HepG2 (cell line): ENCODE results near the gene CADM1. TPM values are rescaled to one million over a fixed set of nuclear protein-coding genes. Genes with fewer than 3 reads are reported as not detected.

ENCODE experiments used
- FOXA1 ChIP-seq, 2 experiments: fragments of 450-650 bp in 1 of 2; sonication (generic) in 1 of 2; formaldehyde crosslinking in 1 of 2; IDR thresholded peaks; 2 replicates each; pipeline versions ENCODE4 v1.4.0 to v1.6.1; 2016 to 2020; ENCODE audit warnings: missing genetic modification reagents in 1 of 2
- FOXO1 ChIP-seq: sonication (generic); formaldehyde crosslinking; IDR thresholded peaks from 2 replicates; pipeline ENCODE4 v1.4.0; 2020; ENCODE audit warnings: missing genetic modification reagents
- GATAD2A ChIP-seq: IDR thresholded peaks from 2 replicates; pipeline ENCODE4 v1.6.1; 2016
- HHEX ChIP-seq: IDR thresholded peaks from 2 replicates; pipeline ENCODE4 v1.6.1; 2016; ENCODE audit warnings: control low read depth
- JARID2 ChIP-seq: sonication (generic); formaldehyde crosslinking; IDR thresholded peaks from 2 replicates; pipeline ENCODE4 v1.8.1; 2023; ENCODE audit warnings: missing genetic modification reagents, inconsistent platforms; ENCODE audit not compliant: insufficient replicate concordance
- MIXL1 ChIP-seq: IDR thresholded peaks from 2 replicates; pipeline ENCODE4 v1.6.1; 2016
- MXD4 ChIP-seq: IDR thresholded peaks from 2 replicates; pipeline ENCODE4 v1.6.1; 2016; ENCODE audit warnings: mild to moderate bottlenecking, missing biosample characterization, missing genetic modification reagents
- NR2F1 ChIP-seq, 2 experiments: fragments of 450-650 bp in 1 of 2; formaldehyde crosslinking in 1 of 2; IDR thresholded peaks; 2 replicates each; pipeline versions ENCODE4 v1.5.0 to v1.6.1; 2016 to 2020; ENCODE audit warnings: mild to moderate bottlenecking in 1 of 2, missing compliant biosample characterization in 1 of 2, missing genetic modification reagents in 1 of 2, moderate library complexity in 1 of 2
- SOX13 ChIP-seq, 3 experiments: fragments of 450-650 bp in 1 of 3; sonication (generic) in 1 of 3; formaldehyde crosslinking in 1 of 3; IDR thresholded peaks in 2 of 3; conservative IDR thresholded peaks in 1 of 3; 2 replicates each; pipeline versions ENCODE4 v1.5.0 to v1.6.1; 2016 to 2020; ENCODE audit warnings: antibody characterized with exemption in 1 of 3, mild to moderate bottlenecking in 1 of 3, missing compliant biosample characterization in 1 of 3, missing genetic modification reagents in 1 of 3, moderate library complexity in 1 of 3
- THRA ChIP-seq: sonication (generic); formaldehyde crosslinking; IDR thresholded peaks from 2 replicates; pipeline ENCODE4 v1.4.0; 2020; ENCODE audit warnings: missing genetic modification reagents, borderline replicate concordance
- ZMAT3 ChIP-seq: sonication (generic); formaldehyde crosslinking; conservative IDR thresholded peaks from 2 replicates; pipeline ENCODE4 v1.7.0; 2021; ENCODE audit warnings: missing genetic modification reagents
- ZNF264 ChIP-seq: sonication (generic); formaldehyde crosslinking; IDR thresholded peaks from 2 replicates; pipeline ENCODE4 v1.4.0; 2020; ENCODE audit warnings: missing genetic modification reagents
- ZNF414 ChIP-seq: sonication (generic); formaldehyde crosslinking; IDR thresholded peaks from 2 replicates; pipeline ENCODE4 v1.5.0; 2020; ENCODE audit warnings: missing genetic modification reagents
- ZNF646 ChIP-seq: sonication (generic); formaldehyde crosslinking; IDR thresholded peaks from 2 replicates; pipeline ENCODE4 v1.9.0; 2021; ENCODE audit warnings: mild to moderate bottlenecking, missing genetic modification reagents
- ZNF670 ChIP-seq: sonication (generic); formaldehyde crosslinking; IDR thresholded peaks from 2 replicates; pipeline ENCODE4 v1.8.0; 2022; ENCODE audit warnings: mild to moderate bottlenecking, missing genetic modification reagents, borderline replicate concordance
- ZNF75D ChIP-seq: sonication (generic); formaldehyde crosslinking; IDR thresholded peaks from 2 replicates; pipeline ENCODE4 v1.8.1; 2023; ENCODE audit warnings: missing genetic modification reagents, mild to moderate bottlenecking, borderline replicate concordance
- ZNF773 ChIP-seq: sonication (generic); formaldehyde crosslinking; IDR thresholded peaks from 2 replicates; pipeline ENCODE4 v1.4.0; 2020; ENCODE audit warnings: missing genetic modification reagents, borderline replicate concordance
- polyA plus RNA-seq, 8 experiments: library from polyadenylated mRNA; depleted of rRNA in 3 of 8; stranded (reverse) in 7 of 8; unstranded in 1 of 8; fragments of >200 nt; fragmentation: Illumina TruSeq in 4 of 8; extraction: Trizol in 4 of 8; gene quantifications; 2 replicates each; pipeline versions ENCODE4 v1.2.1 to v1.2.3, GENCODE V29; 2011 to 2016; ENCODE audit warnings: low read depth in 4 of 8, missing spikeins in 1 of 8, mixed read lengths in 1 of 8; ENCODE audit not compliant: insufficient read depth in 1 of 8
- total RNA-seq, 5 experiments: library from RNA; depleted of rRNA; stranded (reverse); fragments of >200 nt; fragmentation: Illumina TruSeq; extraction: Trizol; gene quantifications; 2 replicates each; pipeline ENCODE4 v1.2.3, GENCODE V29; 2016; ENCODE audit warnings: low read depth in 1 of 5
- TF ChIP-seq, protein P1 (sequence below): IDR thresholded peaks from 2 replicates; pipeline ENCODE4 v1.6.1; 2018; ENCODE audit warnings: missing genetic modification reagents, mild to moderate bottlenecking, missing compliant biosample characterization

CADM1 gene
- total and polyA plus RNA-seq, 2 of the 13 experiments (the other 11 are each of a cell fraction or from before 2014, with no cell fraction given) = 71.3 to 122 TPM

DNA sequence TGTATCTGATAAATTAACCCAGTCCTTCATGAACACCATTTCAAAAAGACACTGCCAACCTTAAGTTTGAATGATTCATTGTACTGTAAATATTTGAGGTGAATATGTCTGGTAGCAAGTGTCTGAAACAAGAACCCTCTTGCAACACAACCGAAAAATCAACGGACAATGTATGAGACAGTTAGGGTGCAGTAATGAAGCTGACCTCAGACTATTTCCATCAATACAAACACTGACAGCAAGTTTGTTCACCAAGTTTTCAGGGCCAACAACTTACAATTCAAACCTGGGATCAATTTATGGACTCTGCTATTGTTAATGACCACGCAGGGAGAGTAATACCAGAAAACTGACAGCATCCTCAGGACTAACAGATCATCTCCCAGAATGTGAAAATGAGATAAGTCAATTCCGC lies 126.3 kb downstream of the CADM1 start (continued):
- peak; percentile 93 for TF ChIP-seq HHEX
- 0 out of 4 replicates have a peak, but pooled peaks of 1 of the 2 experiments have one; percentile 15 for TF ChIP-seq NR2F1 (CRISPR knock-in tag; IDR thresholded peaks at IDR 0.05)
- no peak for TF ChIP-seq ZNF75D
- TF ChIP-seq ZNF264 (CRISPR knock-in tag) = peak; percentile 62; the same call in 1 of the 2 replicates
- TF ChIP-seq, protein P1, sequence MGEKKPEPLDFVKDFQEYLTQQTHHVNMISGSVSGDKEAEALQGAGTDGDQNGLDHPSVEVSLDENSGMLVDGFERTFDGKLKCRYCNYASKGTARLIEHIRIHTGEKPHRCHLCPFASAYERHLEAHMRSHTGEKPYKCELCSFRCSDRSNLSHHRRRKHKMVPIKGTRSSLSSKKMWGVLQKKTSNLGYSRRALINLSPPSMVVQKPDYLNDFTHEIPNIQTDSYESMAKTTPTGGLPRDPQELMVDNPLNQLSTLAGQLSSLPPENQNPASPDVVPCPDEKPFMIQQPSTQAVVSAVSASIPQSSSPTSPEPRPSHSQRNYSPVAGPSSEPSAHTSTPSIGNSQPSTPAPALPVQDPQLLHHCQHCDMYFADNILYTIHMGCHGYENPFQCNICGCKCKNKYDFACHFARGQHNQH (CRISPR knock-in tag) = peak; percentile 47; the same call in 1 of the 2 replicates
- peak; percentile 71; the same call in 1 of the 2 replicates for TF ChIP-seq ZNF646 (CRISPR knock-in tag)
- TF ChIP-seq JARID2 = no peak
- TF ChIP-seq ZNF414 (CRISPR knock-in tag) = peak; percentile 49; the same call in 1 of the 2 replicates
- TF ChIP-seq FOXO1 (CRISPR knock-in tag) = peak; percentile 64; the same call in 1 of the 2 replicates
- TF ChIP-seq THRA (CRISPR knock-in tag) = peak; percentile 56; the same call in 1 of the 2 replicates
- TF ChIP-seq GATAD2A = peak; percentile 94
- TF ChIP-seq MIXL1 (CRISPR knock-in tag) = peak; percentile 77
- TF ChIP-seq FOXA1 (IDR thresholded peaks at IDR 0.05) = no peak
- peak; percentile 69 for TF ChIP-seq FOXA1 (CRISPR knock-in tag; IDR thresholded peaks at IDR 0.05)
- TF ChIP-seq MXD4 = no peak
- TF ChIP-seq SOX13 (IDR thresholded peaks at IDR 0.05) = peak; percentile 63
- TF ChIP-seq SOX13 (CRISPR knock-in tag; conservative IDR thresholded peaks at IDR 0.05 in 1 of 2, IDR thresholded peaks at IDR 0.05 in 1 of 2) = peak in 1 of 2 experiments; percentile 97; a peak in 2 of 4 replicates
- TF ChIP-seq ZNF670 = peak; percentile 59; the same call in 1 of the 2 replicates
- no peak for TF ChIP-seq ZNF773
- no peak for TF ChIP-seq ZMAT3
